Activated gamma-delta T cell (primary cell): Measurements from ENCODE around the gene ERCC6L2.

ENCODE experiments used
- DNase-seq: peaks from one replicate; lab custom pipeline; 2025; lab: John Stamatoyannopoulos, UW

The ERCC6L2 gene

GRCh38 chr9:95920017-95920416 is 44.5 kb downstream of the ERCC6L2 start:
- DNase-seq, result no peak

DNA sequence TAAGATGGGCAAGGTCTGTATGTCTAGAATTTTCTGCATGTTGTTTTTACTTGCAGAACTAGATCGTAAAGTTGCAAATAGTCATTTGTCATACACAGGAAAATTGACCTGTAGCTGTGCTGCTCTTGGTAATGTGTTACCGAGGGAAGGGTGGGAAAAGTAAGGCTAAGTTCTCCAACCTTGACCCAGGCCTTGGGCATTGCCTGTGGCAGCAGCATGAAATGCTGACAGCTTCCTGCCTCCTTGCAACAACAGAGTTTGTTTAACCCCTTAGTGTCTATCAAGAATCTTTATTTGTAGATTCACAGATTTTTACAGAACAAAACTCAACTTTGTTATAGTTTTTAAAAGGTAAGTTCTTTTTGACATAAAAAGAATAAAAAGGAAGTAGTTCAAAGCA is 48.3 kb downstream of the ERCC6L2 start:
- no peak for DNase-seq

DNA sequence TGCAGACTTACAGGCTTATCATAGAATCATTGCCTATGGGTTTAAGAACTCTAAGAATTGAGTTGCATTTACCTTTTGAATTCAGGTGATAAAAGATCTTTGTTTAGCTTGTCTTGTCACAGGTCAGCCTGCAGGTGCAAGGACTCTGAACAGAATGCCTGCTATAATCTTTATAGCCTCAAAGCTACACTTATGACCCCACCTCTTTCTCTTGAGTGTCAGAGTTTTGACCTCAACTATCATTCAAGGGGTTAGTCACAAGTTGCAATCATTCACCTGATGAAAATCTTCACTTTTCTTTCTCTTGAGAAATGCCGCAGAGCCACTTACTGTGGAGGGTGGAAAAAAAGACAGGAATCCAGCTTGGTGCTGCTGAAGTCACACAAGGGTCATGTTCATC is 49.5 kb downstream of the ERCC6L2 start:
- DNase-seq, result no peak

GRCh38 chr9:95927271-95928004 is 51.9 kb downstream of the ERCC6L2 start:
- no peak for DNase-seq

- DNase-seq, result no peak
Measured at GRCh38 chr9:95930277-95930676, 54.8 kb downstream of the ERCC6L2 start.

DNA sequence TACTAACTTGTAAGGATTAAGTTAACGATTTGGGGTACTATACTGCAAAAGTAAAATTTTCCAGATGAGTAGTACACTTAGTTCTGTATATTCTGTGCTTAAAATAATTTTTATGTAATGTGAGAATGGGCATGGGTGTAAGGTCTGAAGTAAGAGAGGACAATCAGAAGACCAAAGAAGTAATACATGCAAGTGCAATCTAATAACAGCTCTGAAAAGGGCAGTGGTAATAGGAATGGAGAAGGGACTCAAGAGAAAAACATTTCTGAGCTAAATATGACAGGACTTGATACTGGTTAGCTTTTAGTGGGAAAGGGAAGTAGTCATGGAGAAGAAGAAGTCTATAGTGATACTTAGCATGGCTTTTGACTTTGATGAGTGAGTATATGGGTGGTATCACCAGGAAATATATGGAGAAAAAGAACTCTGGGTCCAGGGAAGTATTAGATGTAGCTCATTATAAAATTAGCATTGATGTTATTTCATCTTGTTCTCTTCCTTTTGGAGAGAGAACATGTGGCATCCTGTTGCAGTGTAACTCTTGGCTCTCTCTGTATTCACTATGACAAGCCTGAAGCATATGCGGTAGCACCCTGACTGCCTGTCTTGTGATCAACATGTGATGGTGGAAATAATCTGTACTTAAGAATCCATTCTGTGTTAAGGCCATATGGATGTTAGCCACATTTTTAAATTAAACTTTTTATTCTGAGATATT is 60.5 kb downstream of the ERCC6L2 start:
- DNase-seq, result no peak

DNA sequence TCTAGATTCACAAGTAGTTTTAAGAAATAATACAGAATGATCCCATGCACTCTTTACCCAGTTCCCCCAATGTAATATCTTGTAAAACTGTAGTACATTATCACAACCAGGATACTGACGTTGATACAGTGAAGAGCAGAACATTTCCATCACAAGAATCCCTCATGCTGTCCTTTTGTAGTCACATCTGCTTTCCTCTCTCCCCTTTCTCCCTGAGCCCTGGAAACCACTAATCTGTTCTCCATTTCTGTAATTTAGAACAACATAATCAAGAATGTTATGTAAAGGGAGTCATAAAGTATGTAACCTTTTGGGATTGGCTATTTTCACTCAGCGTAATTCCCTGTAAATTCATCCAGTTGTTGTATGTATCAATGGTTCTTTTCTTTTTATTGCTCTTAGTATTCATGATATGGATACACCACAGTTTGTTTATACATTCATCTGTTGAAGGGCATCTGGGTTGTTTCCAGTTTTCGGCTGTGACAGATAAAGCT is 61.1 kb downstream of the ERCC6L2 start:
- DNase-seq, result no peak

GRCh38 chr9:95937131-95937530 is 61.6 kb downstream of the ERCC6L2 start:
- no peak for DNase-seq

- DNase-seq, result no peak
Measured at GRCh38 chr9:95938724-95939123, 63.2 kb downstream of the ERCC6L2 start.

DNA sequence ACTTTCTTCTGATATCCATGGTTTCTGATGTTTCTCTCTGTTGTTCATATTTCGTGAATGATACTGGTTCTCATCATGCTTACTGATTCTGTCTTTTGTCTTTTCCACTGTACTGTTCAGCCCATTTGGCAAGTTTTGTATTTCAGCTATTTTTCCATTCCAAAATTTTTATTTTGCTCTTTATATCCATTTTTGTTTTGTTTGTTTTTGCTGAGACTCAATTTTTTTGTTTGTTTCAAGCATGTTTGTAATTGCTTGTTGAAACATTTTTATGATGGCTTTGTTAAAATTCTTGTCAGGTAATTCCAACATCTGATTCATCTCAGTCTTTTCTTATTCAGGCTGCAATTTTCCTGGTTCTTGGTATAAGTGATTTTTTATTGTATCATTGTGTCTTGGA is 64.0 kb downstream of the ERCC6L2 start:
- DNase-seq, result no peak

DNA sequence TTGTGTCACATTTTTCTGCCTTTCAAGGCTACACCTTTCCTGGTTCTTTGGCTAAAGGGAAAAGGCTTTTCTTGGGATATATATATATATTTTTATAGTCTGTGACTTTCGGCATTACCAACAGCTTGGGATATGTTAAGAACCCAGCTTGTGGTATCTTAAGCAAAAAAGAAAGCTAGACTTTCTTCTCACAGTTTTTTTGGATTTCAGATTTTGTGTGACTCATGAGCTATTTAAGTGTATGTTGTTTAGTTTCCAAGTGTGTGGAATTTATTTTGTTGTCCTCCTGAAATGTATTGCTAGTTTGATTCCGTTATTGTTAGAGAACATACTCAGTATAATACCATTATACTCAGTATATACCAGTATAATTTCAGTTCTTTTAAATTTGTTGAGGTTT is 64.8 kb downstream of the ERCC6L2 start:
- no peak for DNase-seq

GRCh38 chr9:95942016-95942415 is 66.5 kb downstream of the ERCC6L2 start:
- DNase-seq, result no peak

- DNase-seq, result no peak
Measured at GRCh38 chr9:95947118-95947517, 71.6 kb downstream of the ERCC6L2 start.

GRCh38 chr9:95952471-95952870 is 77.0 kb downstream of the ERCC6L2 start:
- DNase-seq, result no peak

DNA sequence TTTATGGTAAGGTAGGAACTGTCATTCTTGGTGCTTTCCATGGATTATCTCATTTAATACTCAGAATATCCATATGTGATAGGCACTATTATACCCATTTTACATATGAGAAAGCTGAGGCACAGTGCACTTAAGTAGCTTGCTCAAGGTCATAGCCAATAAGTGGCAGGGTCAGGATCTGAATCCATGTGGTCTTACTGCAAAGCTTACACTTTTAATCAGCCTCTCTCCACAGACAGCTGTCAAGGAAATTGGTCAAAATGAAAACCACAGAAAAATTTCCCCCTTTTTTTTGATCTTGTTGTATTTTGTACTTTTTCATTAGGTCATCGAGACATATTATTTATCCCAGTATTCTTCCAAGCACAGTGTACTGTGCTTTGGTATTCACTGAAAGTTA is 78.5 kb downstream of the ERCC6L2 start:
- DNase-seq, result no peak

DNA sequence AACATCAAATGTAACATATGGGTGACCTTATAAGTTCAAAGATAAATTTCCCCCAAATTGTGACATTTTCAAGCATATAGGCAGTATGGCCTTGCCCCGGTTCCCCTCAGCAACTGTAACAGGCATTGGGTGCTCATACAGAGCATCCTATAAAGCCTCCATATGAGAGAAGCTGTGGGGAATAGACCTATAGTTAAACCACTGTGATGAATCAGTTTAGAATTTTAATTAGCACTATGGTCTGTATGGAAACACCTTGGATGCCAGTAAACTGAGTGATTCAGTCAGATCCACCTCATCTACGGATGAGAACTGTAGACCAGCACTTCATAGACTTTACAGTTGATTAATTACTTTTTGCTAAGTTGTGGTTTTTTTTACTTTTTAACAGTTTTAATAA is 79.4 kb downstream of the ERCC6L2 start:
- DNase-seq, result no peak

DNA sequence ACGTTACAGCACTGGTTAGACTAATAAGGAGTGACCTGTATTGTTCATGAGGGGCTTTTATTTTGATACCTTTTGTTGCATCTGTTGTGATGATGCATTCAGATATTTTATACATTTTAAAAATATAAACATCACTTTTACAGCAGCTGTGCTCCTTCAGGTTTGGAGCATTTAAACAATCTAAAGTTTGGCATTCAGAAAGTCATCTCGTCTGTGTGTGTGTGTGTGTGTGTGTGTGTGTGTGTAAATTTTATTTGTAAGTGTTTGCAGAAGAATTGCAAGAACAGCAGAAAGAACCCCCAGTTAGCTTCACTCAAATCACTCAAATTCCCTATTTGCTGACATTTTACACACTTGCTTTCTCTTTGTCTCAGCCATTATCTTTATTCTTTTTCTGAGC is 87.4 kb downstream of the ERCC6L2 start:
- no peak for DNase-seq

DNA sequence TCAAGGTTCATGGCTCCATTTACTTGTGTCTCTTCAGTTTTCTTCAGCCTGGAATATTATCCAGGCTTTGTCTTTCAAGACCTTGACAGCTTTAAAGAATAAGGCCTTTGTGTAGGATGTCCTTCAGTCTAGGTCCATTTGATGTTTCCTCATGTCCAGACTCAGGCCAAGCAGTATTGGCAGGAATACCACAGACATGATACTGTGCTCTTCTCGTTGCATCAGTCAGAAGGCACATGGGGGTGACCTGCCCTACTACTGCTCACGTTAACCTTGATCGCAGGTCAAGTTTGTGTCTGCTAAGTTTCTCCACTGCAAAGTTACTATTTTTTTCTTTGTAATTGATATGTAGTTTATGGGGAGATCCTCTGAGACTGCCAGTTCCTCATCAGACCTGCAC is 88.2 kb downstream of the ERCC6L2 start:
- no peak for DNase-seq

DNA sequence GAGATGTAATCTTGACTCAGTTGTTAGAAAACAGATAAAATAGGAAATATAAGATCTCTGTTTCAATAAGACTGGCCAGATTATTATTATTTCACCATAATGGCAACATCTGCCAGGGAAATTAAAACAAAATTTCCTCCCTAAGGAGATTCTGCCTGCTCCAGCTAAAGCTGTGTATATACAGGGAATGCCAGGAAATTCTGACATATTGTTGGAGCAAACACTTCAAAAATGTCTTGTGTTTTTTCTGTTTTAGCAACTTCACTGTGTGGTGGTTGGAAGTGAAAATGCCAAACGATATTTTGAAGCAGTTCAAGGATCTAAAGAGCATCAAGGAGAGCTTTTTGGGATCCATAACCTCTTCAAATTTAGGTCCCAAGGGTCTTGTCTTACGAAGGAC is 90.8 kb downstream of the ERCC6L2 start:
- DNase-seq, result no peak

DNA sequence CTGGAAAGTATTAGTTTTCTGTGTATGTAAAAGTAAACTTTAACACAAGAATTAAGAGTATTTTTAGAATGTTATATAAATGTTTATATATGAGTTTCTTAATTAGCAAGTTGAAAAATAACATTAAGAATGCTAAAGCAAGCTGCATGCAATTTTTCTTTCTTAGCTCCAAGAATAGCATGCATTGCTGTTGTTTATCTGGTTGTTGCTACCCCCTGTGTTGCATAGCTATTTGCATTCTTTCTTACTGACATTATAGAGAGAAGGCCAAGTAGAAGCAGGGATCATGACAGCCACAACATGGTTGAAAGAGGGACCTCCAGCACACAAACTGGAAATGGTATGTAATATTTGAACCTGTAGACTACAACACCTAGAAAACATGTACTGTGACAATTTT is 94.8 kb downstream of the ERCC6L2 start:
- no peak for DNase-seq

DNA sequence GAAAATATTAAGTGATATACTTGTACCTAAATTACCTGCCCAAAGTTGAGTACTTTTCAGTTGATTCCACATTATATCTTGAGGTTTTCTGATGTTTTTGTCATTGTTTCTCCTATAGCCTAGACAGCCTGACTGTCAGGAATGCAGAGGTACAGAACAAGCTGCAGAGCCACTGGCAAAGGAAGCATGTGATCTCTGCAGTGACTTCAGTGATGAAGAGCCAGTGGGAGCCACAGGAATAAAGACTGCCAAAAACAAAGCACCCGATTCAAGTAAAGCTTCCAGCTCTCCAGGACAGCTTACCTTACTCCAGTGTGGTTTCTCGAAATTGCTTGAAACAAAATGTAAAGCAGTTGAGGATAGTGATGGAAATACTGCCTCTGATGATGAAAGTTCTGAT is 96.3 kb downstream of the ERCC6L2 start:
- no peak for DNase-seq

DNA sequence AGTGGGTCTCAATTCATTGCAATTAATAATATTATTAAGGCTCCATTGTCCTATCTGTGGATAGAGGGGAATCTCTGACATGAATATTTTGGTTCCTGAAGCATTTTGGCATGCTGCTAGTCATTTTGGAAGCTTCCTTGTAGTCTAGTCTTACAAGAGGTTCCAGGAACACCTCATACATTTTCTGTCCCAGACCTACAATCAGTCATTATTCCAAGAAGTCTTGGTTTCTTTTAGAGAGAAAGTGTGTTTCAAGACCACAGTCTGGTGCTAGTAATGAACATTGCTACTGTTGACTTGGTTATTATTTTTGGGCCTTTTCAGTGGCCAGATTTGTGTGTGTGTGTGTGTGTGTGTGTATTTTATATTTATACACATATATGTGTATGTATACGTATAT is 98.9 kb downstream of the ERCC6L2 start:
- DNase-seq, result no peak

- DNase-seq, result no peak
Measured at GRCh38 chr9:95977371-95977770, 101.9 kb downstream of the ERCC6L2 start.

DNA sequence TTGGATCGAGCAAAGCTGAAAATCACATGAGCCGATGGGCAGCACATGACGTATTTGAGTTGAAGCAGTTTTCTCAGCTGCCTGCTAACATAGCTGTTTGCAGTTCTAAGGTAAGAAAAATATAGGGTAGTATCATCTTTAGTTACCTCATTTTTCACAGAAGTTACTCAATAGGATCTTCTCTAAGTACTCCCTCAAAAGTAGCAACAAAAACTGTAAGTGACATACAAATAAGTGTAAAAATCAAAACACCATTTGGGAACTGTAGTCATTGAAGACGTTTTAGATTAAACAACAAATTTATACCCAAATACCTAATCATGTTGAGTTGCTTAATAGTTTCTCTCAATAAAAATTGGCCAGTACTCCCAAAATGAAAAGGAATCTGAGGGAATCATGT is 102.6 kb downstream of the ERCC6L2 start:
- no peak for DNase-seq
